ENCODE results near the gene CLTB.

Gene CLTB

GRCh38 chr5:176352116-176352878, 64.0 kb downstream of the CLTB start:
- DNase-seq (ENCODE audit: low spot score), result no peak

DNA sequence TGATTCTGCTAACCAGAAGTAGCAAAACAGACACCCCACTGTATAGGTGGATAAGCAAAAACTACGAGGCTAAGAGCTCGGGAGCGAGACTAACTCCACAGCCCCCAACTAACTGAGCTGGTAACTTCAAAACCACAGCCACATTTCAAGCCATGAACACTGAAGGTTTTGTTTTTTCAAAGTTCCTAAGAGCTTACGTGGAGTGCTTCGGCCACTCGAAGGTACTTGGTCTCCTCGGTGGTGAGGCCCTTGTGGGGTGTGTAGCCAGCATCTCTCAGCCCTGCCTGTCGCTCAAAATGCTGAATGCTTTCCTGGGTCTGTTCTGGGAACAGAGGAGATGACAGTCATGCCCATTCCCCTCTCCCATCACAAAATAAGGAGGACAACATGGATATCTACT, 65.9 kb downstream of the CLTB start:
- no peak for DNase-seq (ENCODE audit: low spot score)

GRCh38 chr5:176342766-176343458, 73.4 kb downstream of the CLTB start:
- DNase-seq (ENCODE audit: low spot score), result no peak
